Spinal cord (tissue), 10 donors: ENCODE measurements around the gene TARS2. TPM values are rescaled to one million over a fixed set of nuclear protein-coding genes. Genes with fewer than 3 reads are reported as not detected.

Source experiments
- DNase-seq, 6 donors: peaks; one replicate each; pipeline versions ENCODE4 v3.0.0 to v3.0.0-alpha.2; 2013 to 2015; ENCODE audit warnings: low spot score in 6 of 6, low read depth in 4 of 6
- H3K27ac ChIP-seq: one replicate; pipeline ENCODE4 v1.5.1; 2013; ENCODE audit warnings: low read depth, low read length, control low read depth
- H3K27me3 ChIP-seq: one replicate; pipeline ENCODE4 v1.6.1; 2013; ENCODE audit warnings: low read length; ENCODE audit not compliant: control insufficient read depth, insufficient read depth
- H3K36me3 ChIP-seq: one replicate; pipeline ENCODE4 v1.6.1; 2013; ENCODE audit warnings: low read length; ENCODE audit not compliant: control insufficient read depth, insufficient read depth
- H3K4me1 ChIP-seq: one replicate; pipeline ENCODE4 v1.6.1; 2013; ENCODE audit warnings: low read length; ENCODE audit not compliant: control insufficient read depth, insufficient read depth
- H3K4me3 ChIP-seq: one replicate; pipeline ENCODE4 v1.5.1; 2013; ENCODE audit warnings: low read depth, low read length, control low read depth
- H3K9me3 ChIP-seq: one replicate; pipeline ENCODE4 v1.6.1; 2013; ENCODE audit warnings: low read length; ENCODE audit not compliant: control insufficient read depth, insufficient read depth
- WGBS: methylation state at CpG from one replicate; pipeline ENCODE4 v1.1.5; 2013; ENCODE audit warnings: missing lambda C conversion rate; ENCODE audit not compliant: insufficient coverage; 5-methylcytosine and 5-hydroxymethylcytosine counted together
- polyA plus RNA-seq, 2 donors: library from polyadenylated mRNA; unstranded; fragments of 120-200 nt; gene quantifications; one replicate each; pipeline ENCODE4 v1.2.1, GENCODE V29; 2013; ENCODE audit not compliant: insufficient read length in 2 of 2
- total RNA-seq, 2 donors: library from RNA; depleted of rRNA in 1 of 2; stranded (reverse); fragments of 120-200 nt in 1 of 2; fragments of >200 nt in 1 of 2; gene quantifications; one replicate each; pipeline versions ENCODE4 v1.2.3 to v1.2.4, GENCODE V29; 2013 to 2014
- donor health status: healthy.

The TARS2 gene
- total and polyA plus RNA-seq, 4 donors, result 22.7 to 45.9 (median 27.9) TPM

DNA sequence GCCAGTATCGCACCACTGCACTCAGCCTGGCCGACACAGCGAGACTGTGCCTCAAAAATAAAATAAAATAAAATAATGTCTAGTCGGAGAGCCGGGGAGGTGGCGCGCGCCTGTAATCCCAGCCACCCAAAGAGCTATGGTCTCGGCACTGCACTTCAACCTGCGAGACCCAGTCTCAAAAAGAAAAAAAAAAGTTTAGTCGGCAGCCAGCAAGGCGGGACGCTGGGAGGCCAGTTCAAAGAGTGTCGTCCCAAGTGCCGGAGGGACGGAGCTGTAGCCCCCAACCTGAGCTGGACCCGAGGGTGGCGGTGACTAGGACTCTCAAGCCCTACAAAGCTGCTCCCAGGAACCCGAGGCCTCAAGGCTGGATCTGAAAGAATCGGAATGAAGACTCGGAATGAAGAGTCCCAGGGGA, 27.7 kb downstream of the TARS2 start:
- Histone ChIP-seq H3K27me3 (no peaks in the 10 kb centered on the region), H3K4me1 (peaks cover 20% of the 10 kb centered on the region), H3K4me3 (peak overlapping the region; percentile 87), H3K36me3 (peaks cover 28% of the 10 kb centered on the region), H3K27ac (peak overlapping the region; percentile 90), H3K9me3 (no peaks in the 10 kb centered on the region)
- WGBS, result 15% methylated on average over 18 of the region's 21 CpGs
- DNase-seq, result no peak

DNA sequence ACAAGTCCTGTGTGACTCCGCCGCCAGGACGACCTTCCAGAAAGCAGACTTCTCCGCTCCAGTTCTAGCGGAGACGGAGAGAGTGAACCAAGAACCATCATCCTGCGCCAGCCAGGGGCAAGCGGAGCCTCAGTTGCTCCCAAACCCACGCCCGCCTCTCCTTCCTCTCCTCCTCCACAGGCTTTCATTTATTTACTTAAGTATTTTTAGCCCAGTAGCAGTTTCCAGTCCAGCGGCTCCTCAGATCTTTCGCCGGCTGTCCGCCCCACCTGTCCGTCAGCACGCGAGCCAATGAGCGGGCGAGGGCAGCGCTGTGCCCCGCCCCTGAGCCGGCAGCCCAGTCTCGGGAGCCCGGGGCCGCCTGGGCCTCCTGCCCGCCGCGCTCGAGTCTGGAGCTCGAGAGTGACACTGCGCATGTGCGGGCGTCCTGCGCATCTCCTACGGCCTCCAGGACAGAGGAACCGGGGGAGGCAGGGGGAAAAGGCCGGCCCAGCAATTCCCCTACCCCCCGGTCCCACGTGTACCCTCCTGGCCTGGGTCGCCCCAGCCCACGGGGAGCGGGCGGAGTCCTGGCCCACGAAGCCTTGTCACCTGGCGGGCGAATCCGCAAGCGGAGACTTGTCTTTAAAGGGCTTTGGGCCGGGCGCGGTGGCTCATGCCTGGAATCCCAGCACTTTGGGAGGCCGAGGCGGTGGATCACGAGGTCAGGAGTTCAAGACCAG, 28.3 kb downstream of the TARS2 start, which contains the start of gene FALEC:
TSS of gene FALEC (plus strand) at position 425 of the 722 bp plus-strand sequence.
- peak within 1 kb of the TSS; percentile 90 for H3K27ac ChIP-seq

DNA sequence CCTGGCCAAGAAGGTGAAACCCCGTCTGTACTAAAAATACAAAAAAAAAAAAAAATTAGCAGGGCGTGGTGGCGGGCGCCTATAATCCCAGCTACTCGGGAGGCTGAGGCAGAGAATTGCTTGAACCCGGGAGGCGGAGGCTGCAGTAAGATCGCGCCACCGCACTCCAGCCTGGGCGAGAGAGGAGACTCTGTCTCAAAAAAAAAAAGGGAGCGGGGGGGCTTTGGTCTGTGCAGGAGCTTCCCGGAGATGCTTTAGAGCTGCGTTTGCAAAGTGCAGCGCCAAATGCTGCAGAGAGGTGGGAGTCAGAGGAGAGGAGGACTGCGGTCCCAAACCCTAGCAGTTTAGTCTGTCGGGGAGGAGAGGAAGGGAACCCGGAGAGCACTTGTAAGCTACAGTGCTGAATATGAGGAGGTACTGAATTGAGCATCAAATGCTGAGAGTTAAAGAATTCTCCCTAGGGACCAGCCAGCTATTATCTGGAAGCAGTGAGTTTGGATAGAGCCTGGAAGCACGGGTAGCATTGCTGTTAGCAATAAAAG, 28.9 kb downstream of the TARS2 start:
- peaks cover 17% of the 10 kb centered on the region for H3K36me3 ChIP-seq
- WGBS, result 1% methylated on average over 17 of the region's 19 CpGs
- peaks cover 20% of the 10 kb centered on the region for H3K4me1 ChIP-seq
- H3K4me3 ChIP-seq, result peak overlapping the region; percentile 87
- H3K9me3 ChIP-seq, result no peaks in the 10 kb centered on the region
- DNase-seq, result peak in 2 of 6 donors; percentile 63 to 72
- H3K27ac ChIP-seq, result peak overlapping the region; percentile 82
- no peaks in the 10 kb centered on the region for H3K27me3 ChIP-seq

More for the DNA sequence above, 28.3 kb downstream of the TARS2 start, which contains the start of gene FALEC:
- Histone ChIP-seq H3K4me1 (peaks cover 20% of the 10 kb centered on the region), H3K9me3 (no peaks in the 10 kb centered on the region), H3K36me3 (peaks cover 24% of the 10 kb centered on the region), H3K4me3 (peak within 1 kb of the TSS; percentile 87), H3K27me3 (no peaks in the 10 kb centered on the region)
- WGBS, result under 1% methylated on average over 53 of the region's 54 CpGs
- peak; percentile 78 to 99 (median 92) for DNase-seq

DNA sequence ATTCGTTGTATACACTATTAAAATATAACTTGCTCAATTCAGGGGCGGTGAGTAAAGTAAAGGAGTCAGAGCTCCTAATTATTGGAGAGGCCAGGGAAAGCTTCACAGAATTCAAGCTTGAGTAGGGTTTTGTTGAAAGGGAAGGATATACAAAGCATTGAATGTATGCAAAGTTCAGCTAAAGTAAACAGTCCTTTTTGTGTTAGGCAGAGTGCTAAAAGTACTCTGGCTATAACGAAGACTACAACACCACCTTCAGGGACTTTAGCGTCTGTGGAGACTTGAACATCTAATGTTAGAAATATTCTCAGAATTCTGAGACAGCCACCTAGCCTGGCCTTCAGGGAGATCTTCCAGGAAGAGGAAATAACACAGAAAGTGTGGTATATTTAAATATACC, 29.4 kb downstream of the TARS2 start:
- no peaks in the 10 kb centered on the region for H3K9me3 ChIP-seq
- no peaks in the 10 kb centered on the region for H3K27me3 ChIP-seq
- peaks cover 20% of the 10 kb centered on the region for H3K4me1 ChIP-seq
- H3K4me3 ChIP-seq, result peak overlapping the region; percentile 87
- H3K27ac ChIP-seq, result no peak overlapping the region
- H3K36me3 ChIP-seq, result peaks cover 12% of the 10 kb centered on the region
- no CpG with 5 or more reads among the region's 4 CpGs for WGBS
- DNase-seq, result peak in 1 of 6 donors; percentile 28

DNA sequence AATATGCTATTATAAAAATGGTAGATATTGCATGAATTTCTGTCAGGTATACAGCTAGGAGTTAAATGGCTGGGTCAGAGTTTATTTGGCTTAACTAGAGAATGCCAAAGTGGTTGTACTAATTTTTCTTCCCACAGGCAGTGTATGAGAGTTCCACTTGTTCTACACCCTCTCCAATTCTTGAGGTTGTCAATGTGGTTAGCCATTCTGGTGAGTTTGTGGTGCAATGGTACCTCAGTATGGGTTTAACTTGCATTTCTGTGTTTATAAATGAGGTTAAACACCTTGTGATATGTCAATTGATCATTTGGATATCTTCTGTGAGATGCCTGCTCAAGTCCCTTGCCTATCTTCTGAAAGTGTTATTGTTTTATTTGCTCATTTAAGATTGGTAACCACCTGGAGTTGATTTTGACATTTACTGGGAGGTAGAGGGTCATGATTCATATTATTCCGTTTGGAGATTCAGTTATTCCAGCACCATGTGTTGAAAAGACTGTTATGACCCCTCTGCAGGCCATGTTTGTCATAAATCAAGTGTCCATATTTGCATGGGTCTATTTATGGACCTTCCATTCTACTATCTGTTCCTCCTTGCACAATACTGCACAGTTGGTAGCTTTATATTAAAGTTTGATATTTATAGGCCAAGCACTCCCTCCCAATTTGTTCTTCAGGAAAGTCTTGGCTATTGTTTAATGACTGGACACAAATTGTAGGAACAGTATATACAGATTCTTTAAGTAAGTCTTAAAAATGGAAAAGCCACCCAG, 34.2 kb downstream of the TARS2 start:
- H3K4me3 ChIP-seq, result no peak overlapping the region

DNA sequence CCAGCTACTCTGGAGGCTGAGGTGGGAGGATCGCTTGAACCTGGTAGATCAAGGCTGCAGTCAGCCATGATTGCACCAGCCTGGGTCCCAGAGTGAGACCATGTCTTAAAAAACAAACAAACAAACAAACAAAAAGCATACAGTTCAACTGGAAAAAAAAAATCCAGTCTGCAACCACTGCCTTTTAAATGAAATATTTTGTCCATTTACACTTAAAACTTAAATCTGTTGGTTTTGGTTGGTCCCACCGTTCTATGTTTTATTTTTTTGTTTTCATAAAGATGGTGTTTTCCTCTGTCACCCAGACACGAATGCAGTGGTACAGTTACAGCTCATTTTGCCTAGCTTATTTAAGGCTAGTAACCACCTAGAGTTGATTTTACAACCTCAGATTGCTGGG, 38.1 kb downstream of the TARS2 start:
- no peak for DNase-seq
- Histone ChIP-seq H3K4me1 (peaks cover 2% of the 10 kb centered on the region), H3K36me3 (no peaks in the 10 kb centered on the region), H3K4me3 (no peak overlapping the region), H3K9me3 (no peaks in the 10 kb centered on the region), H3K27ac (no peak overlapping the region), H3K27me3 (no peaks in the 10 kb centered on the region)
- 93% methylated on average over 2 of the region's 3 CpGs for WGBS

More for the DNA sequence above, 34.2 kb downstream of the TARS2 start:
- WGBS, result 80% methylated on average over 1 of the region's 1 CpG
- Histone ChIP-seq H3K27me3 (no peaks in the 10 kb centered on the region), H3K9me3 (no peaks in the 10 kb centered on the region), H3K4me1 (peaks cover 3% of the 10 kb centered on the region), H3K36me3 (no peaks in the 10 kb centered on the region), H3K27ac (no peak overlapping the region)
- DNase-seq, result no peak

DNA sequence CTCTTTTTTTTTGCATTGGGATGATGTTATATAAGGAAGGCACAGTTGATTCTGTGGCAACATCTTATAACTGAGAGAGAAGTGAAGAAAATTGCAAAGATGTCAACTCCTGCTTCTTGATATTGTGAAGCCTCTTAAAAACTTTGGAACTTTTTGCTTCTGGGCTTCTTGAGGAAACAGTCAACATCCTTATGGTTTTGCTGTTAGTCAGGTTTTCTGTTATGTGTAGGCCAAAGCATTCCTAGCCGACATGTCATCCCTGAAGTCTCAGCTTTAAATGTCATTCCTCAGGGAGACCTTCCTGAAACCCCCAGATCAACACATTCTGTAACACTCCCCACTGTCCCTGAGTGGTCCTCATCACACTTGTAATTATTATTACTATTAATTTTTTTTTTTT, 41.0 kb downstream of the TARS2 start:
- Histone ChIP-seq H3K36me3 (no peaks in the 10 kb centered on the region), H3K27ac (no peak overlapping the region), H3K27me3 (no peaks in the 10 kb centered on the region), H3K4me1 (peaks cover 19% of the 10 kb centered on the region), H3K4me3 (no peak overlapping the region), H3K9me3 (no peaks in the 10 kb centered on the region)
- WGBS, result no CpG with 5 or more reads among the region's 1 CpG
- no peak for DNase-seq

DNA sequence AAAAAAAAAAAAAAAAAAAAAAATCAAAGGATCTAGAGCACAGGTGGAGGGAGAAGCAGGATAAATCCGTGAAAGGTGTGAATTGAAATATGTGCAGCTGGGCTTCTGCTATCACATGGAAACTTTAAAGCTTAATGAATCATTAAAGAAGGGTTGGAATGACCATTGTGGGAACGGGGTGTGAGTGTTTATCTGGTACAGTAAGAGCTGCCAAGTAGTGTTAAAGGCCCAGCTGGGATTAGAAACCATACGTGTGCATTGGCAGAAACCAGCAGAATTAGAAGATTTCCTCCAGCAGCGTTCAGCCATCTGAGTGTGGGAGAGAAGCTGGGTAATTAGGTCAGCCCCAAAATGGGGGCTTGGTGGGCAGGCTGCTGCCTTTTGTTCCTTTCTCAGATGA, 41.8 kb downstream of the TARS2 start:
- Histone ChIP-seq H3K4me3 (no peak overlapping the region), H3K4me1 (peaks cover 19% of the 10 kb centered on the region), H3K27me3 (no peaks in the 10 kb centered on the region), H3K9me3 (no peaks in the 10 kb centered on the region), H3K27ac (no peak overlapping the region), H3K36me3 (no peaks in the 10 kb centered on the region)
- 34% methylated on average over 4 of the region's 4 CpGs for WGBS
- peak in 3 of 6 donors; percentile 35 to 94 (median 61) for DNase-seq

DNA sequence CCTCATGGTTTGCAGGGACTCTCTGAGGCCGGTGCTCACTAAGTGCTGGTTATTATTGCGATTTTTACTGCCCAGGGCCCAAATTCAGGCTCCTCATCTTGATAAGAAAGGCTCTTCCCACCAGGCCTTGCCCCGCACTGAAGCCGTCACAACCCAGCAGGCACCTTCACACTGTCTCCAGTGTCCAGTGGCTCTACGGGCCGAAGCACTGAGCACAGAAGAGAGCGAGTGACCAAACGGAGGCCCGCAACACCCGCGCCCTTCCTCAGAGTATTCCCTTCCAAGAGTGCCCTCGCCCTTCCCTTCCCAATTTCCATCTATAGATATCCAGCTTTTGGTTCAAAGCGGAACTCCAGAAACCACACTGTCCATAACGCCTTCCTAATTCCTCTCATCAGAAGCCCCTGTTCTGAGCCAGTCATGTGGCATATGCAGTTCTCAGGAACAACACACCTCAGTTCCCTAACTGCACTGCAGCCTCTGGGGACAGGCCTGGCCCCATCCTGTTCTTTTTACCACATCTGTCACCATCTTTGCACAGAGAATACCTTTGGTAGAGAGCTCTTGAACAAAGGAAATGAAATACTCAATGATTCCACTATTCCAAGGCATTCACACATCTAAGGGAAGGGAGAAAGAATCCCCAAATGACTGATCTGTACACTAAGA, 43.4 kb downstream of the TARS2 start:
- WGBS, result 94% methylated on average over 14 of the region's 14 CpGs
- peaks cover 19% of the 10 kb centered on the region for H3K4me1 ChIP-seq
- H3K4me3 ChIP-seq, result no peak overlapping the region
- H3K27ac ChIP-seq, result no peak overlapping the region
- no peaks in the 10 kb centered on the region for H3K27me3 ChIP-seq
- DNase-seq, result peak in 1 of 6 donors; percentile 11
- H3K36me3 ChIP-seq, result no peaks in the 10 kb centered on the region
- H3K9me3 ChIP-seq, result no peaks in the 10 kb centered on the region
